Testis (tissue), 2 donors: Measurements from ENCODE around the gene SLC52A1.

Experiments
- POLR2A ChIP-seq: fragments of 450-650 bp; IDR thresholded peaks from one replicate; pipeline ENCODE4 v1.6.1; 2017; ENCODE audit warnings: antibody characterized with exemption, mild to moderate bottlenecking, moderate library complexity
- TF ChIP-seq, protein P1 (sequence below), 3 experiments: fragments of 450-650 bp in 2 of 3; fragments of 200-600 bp in 1 of 3; sonication (generic) in 1 of 3; IDR thresholded peaks; one replicate each; pipeline ENCODE4 v1.5.1; 2016 to 2019; ENCODE audit warnings: antibody characterized with exemption in 3 of 3, mild to moderate bottlenecking in 2 of 3, moderate library complexity in 1 of 3

DNA sequence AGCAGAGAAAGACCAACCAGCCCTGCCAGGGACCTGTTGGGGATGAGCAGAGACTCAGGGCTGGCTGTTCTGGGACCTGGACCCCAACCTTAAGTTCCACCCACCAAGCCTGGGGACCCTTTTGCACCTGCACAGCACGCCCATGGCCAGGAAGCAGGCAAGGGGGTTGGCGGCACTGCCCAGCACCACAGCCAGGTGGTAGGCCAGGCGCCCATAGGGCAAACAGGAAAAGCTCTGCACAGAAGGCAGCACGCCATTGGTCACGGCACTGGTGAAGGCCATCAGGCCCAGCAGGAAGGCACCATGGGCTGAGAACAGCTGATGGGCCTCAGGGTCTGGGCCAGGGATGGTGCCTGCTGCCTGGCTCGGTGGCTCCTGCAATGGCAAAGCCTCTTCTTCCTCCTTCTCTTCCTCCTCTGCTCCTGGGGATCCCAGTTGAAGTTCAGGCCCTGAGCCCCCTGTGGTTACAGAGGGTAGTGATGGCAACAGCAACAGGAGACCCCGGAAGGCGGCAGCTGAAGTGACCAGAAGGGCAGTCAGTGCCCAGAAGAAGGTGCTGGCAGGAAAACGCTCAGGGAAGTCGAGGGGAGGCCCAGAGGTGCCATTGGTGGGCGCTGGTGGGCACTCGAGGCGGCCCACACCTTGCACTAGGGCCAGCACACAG lies 1.7 kb downstream of the SLC52A1 start:
- TF ChIP-seq, protein P1, sequence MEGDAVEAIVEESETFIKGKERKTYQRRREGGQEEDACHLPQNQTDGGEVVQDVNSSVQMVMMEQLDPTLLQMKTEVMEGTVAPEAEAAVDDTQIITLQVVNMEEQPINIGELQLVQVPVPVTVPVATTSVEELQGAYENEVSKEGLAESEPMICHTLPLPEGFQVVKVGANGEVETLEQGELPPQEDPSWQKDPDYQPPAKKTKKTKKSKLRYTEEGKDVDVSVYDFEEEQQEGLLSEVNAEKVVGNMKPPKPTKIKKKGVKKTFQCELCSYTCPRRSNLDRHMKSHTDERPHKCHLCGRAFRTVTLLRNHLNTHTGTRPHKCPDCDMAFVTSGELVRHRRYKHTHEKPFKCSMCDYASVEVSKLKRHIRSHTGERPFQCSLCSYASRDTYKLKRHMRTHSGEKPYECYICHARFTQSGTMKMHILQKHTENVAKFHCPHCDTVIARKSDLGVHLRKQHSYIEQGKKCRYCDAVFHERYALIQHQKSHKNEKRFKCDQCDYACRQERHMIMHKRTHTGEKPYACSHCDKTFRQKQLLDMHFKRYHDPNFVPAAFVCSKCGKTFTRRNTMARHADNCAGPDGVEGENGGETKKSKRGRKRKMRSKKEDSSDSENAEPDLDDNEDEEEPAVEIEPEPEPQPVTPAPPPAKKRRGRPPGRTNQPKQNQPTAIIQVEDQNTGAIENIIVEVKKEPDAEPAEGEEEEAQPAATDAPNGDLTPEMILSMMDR (IDR thresholded peaks at IDR 0.05) = no peak
- TF ChIP-seq POLR2A = no peak
